ENCODE data around the gene PNKP.

The PNKP gene

GRCh38 chr19:49857061-49857837 is 10.1 kb downstream of the PNKP start:
- no peak for DNase-seq

GRCh38 chr19:49856574-49857021 is 10.8 kb downstream of the PNKP start:
- DNase-seq, result no peak

GRCh38 chr19:49855676-49856573 is 11.5 kb downstream of the PNKP start:
- DNase-seq, result no peak

- no peak for DNase-seq
Measured at GRCh38 chr19:49855277-49855675, 12.1 kb downstream of the PNKP start.

- DNase-seq, result no peak
Measured at GRCh38 chr19:49854378-49855263, 12.8 kb downstream of the PNKP start.

- DNase-seq, result no peak
Measured at GRCh38 chr19:49853852-49854377, 13.5 kb downstream of the PNKP start.

- DNase-seq, result no peak
Measured at GRCh38 chr19:49852631-49853126, 14.7 kb downstream of the PNKP start.

- no peak for DNase-seq
Measured at GRCh38 chr19:49851456-49852259, 15.7 kb downstream of the PNKP start.

- peak; percentile 65 for DNase-seq
Measured at GRCh38 chr19:49850487-49851342, 16.7 kb downstream of the PNKP start, which contains the start of gene PTOV1. PTOV1 (plus strand) TSS chr19:49851159.

- no peak for DNase-seq
Measured at GRCh38 chr19:49850221-49850486, 17.2 kb downstream of the PNKP start.

- DNase-seq, result no peak
Measured at GRCh38 chr19:49849433-49850220, 17.7 kb downstream of the PNKP start.

- no peak for DNase-seq
Measured at GRCh38 chr19:49848938-49849337, 18.4 kb downstream of the PNKP start.

- no peak for DNase-seq
Measured at GRCh38 chr19:49847731-49848696, 19.4 kb downstream of the PNKP start.

- DNase-seq, result no peak
Measured at GRCh38 chr19:49846408-49846807, 21.0 kb downstream of the PNKP start.

- DNase-seq, result no peak
Measured at GRCh38 chr19:49845414-49845813, 22.0 kb downstream of the PNKP start.

- DNase-seq, result no peak
Measured at GRCh38 chr19:49844138-49845095, 23.0 kb downstream of the PNKP start.

- DNase-seq, result no peak
Measured at GRCh38 chr19:49843265-49843664, 24.1 kb downstream of the PNKP start.
